Lower leg skin (tissue), 3 donors: Measurements from ENCODE around the gene ADAMTS1.

Experiments
- POLR2A ChIP-seq, 2 donors: fragments of 450-650 bp; IDR thresholded peaks; one replicate each; pipeline ENCODE4 v1.6.1; 2016 to 2017; ENCODE audit warnings: antibody characterized with exemption in 2 of 2, mild to moderate bottlenecking in 1 of 2, moderate library complexity in 1 of 2
- TF ChIP-seq, protein P1 (sequence below), 3 donors: fragments of 450-650 bp; IDR thresholded peaks; one replicate each; pipeline ENCODE4 v1.5.1; 2016; ENCODE audit warnings: antibody characterized with exemption in 3 of 3, mild to moderate bottlenecking in 3 of 3, moderate library complexity in 2 of 3

DNA sequence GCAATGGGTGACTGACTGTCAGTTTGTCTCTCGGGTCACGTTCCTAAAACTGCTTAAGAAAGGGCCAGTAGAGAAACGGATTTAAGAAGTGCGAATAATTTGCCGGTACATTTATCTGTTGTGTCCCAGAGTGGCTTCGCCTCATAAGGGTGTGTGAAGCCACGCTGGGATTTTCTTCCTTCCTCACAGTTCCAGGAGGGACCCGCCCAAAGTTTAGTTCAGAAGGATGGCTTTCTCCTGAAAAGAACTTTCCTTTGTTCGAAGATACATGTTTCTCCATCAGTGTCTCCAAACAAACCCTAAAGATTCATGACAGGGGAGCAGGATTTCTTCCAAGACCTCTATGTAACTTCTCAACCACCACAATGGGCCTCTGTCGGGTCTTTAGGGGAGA is 49.8 kb downstream of the ADAMTS1 start:
- TF ChIP-seq, protein P1, sequence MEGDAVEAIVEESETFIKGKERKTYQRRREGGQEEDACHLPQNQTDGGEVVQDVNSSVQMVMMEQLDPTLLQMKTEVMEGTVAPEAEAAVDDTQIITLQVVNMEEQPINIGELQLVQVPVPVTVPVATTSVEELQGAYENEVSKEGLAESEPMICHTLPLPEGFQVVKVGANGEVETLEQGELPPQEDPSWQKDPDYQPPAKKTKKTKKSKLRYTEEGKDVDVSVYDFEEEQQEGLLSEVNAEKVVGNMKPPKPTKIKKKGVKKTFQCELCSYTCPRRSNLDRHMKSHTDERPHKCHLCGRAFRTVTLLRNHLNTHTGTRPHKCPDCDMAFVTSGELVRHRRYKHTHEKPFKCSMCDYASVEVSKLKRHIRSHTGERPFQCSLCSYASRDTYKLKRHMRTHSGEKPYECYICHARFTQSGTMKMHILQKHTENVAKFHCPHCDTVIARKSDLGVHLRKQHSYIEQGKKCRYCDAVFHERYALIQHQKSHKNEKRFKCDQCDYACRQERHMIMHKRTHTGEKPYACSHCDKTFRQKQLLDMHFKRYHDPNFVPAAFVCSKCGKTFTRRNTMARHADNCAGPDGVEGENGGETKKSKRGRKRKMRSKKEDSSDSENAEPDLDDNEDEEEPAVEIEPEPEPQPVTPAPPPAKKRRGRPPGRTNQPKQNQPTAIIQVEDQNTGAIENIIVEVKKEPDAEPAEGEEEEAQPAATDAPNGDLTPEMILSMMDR (IDR thresholded peaks at IDR 0.05) = no peak
- TF ChIP-seq POLR2A (IDR thresholded peaks at IDR 0.05) = no peak
